ENCODE measurements around the gene GPR119.
A peak's percentile ranks its signal among the peaks of the same experiment; 100 is the strongest.

The GPR119 gene

DNA sequence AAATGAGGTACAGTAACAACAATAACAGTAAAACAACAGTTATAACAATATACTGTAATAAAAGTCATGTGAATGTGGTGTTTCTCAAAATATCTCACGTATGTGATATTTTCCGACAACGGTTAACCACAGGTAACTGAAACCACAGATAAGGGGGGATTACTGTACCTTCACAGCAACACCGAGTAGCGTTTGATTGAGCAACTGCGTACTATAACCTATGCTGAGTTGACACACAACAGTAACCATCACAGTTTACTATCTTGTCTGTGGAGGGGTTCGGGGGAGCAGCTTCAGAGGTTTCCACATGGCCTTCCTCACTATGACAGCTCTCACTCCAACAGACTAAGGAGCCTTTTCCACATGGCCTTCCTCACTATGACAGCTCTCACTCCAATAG is 29.7 kb upstream of the GPR119 start:
- H3K4me3 ChIP-seq (ENCODE audit: control insufficient read depth in 1 of 7, extremely low read depth in 1 of 7, insufficient read depth in 4 of 7, low read depth in 2 of 7, low read length in 6 of 7) = no peak overlapping the region
- no peak overlapping the region for H3K27ac ChIP-seq (ENCODE audit: insufficient read depth in 1 of 2, low read depth in 1 of 2, low read length in 2 of 2, poor library complexity in 1 of 2, severe bottlenecking in 2 of 2)
- 93% methylated on average over 4 of the region's 7 CpGs for WGBS (ENCODE audit: insufficient coverage)
- POLR2A ChIA-PET = no interaction called here
- no peaks in the 10 kb centered on the region for H3K9me3 ChIP-seq (ENCODE audit: control extremely low read depth in 1 of 5, control insufficient read depth in 4 of 5, insufficient read depth in 2 of 5, low read depth in 1 of 5, low read length in 4 of 5)
- H3K36me3 ChIP-seq (ENCODE audit: control insufficient read depth in 4 of 4, insufficient read depth in 4 of 4, low read length in 3 of 4) = peaks cover 0 to 13% (median 4%) of the 10 kb centered on the region in 4 experiments
- no peak for DNase-seq
- no peaks in the 10 kb centered on the region for H3K4me1 ChIP-seq (ENCODE audit: control extremely low read depth in 1 of 4, control insufficient read depth in 4 of 4, insufficient read depth in 4 of 4, low read length in 3 of 4)
- CTCF ChIA-PET = no interaction called here
- H3K27me3 ChIP-seq (replicated peaks in 2 of 5; ENCODE audit: control insufficient read depth in 4 of 5, insufficient read depth in 5 of 5, low read length in 4 of 5) = no peaks in the 10 kb centered on the region

DNA sequence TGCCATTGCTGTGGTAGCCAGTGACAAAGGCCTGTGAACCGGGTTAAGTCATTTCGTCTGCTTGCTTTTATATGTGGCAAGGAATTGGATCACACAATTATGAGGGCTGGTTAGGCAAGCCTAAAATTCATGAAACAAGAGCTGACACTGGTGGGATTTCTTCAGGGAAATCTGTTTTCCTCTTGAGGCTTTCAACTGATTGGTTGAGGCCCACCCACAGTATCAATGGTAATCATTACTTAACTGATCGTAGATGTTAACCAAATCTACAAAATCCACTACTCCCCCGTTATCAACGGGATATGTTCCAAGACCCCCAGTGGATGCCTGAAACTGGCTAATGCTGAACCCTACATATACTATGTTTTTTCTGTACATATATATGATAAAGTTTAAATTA is 29.3 kb upstream of the GPR119 start:
- Histone ChIP-seq H3K4me3 (ENCODE audit: control insufficient read depth in 1 of 7, extremely low read depth in 1 of 7, insufficient read depth in 4 of 7, low read depth in 2 of 7, low read length in 6 of 7) (no peak overlapping the region), H3K27me3 (replicated peaks in 2 of 5; ENCODE audit: control insufficient read depth in 4 of 5, insufficient read depth in 5 of 5, low read length in 4 of 5) (no peaks in the 10 kb centered on the region), H3K27ac (ENCODE audit: insufficient read depth in 1 of 2, low read depth in 1 of 2, low read length in 2 of 2, poor library complexity in 1 of 2, severe bottlenecking in 2 of 2) (no peak overlapping the region), H3K9me3 (ENCODE audit: control extremely low read depth in 1 of 5, control insufficient read depth in 4 of 5, insufficient read depth in 2 of 5, low read depth in 1 of 5, low read length in 4 of 5) (no peaks in the 10 kb centered on the region), H3K4me1 (ENCODE audit: control extremely low read depth in 1 of 4, control insufficient read depth in 4 of 4, insufficient read depth in 4 of 4, low read length in 3 of 4) (no peaks in the 10 kb centered on the region), H3K36me3 (ENCODE audit: control insufficient read depth in 4 of 4, insufficient read depth in 4 of 4, low read length in 3 of 4) (peaks cover 0 to 13% (median 4%) of the 10 kb centered on the region in 4 experiments)
- POLR2A ChIA-PET = no interaction called here
- 100% methylated on average over 3 of the region's 5 CpGs for WGBS (ENCODE audit: insufficient coverage)
- CTCF ChIA-PET = no interaction called here
- no peak for DNase-seq

DNA sequence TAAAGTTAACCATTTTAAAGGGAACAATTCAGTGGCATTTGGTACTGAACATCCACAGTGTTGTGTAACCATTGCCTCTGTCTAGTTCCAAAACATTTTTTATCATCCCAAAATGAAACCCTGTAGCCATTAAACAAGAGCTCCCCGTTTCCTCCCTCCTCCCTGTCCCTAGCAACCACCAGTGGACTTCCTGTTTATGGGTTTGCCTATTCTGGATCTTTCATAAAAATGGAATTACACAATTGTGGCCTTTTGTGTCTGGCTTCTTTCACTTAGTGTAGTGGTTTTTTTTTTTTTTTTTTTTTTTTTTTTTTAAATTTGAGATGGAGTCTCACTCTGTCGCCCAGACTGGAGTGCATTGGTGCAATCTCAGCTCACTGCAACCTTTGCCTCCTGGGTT is 27.9 kb upstream of the GPR119 start:
- ChIA-PET CTCF (no interaction called here), POLR2A (no interaction called here)
- peak in 2 of 3 donors; percentile 10 to 18 for DNase-seq

DNA sequence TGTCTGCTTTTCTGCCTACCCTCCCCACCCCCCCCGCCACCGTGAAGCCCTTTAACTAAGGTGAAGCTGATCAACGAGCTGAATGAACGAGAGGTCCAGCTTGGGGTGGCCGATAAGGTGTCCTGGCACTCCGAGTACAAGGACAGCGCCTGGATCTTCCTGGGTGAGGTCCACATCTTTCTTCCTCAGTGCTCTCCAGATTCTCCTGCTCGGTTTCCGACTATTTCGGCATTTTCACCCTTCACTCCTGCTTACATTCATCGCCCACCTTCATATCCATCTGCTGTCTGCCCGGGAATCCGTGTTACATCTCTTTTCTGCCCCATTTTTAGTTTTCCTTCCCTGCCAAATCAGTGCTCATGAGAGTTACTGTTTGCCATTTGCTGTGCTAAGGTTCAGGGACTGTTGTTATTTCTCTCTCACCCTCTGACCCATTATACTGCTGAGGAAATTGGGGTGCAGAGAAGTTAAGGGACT is 16.8 kb upstream of the GPR119 start:
- DNase-seq = peak in 1 of 3 donors; percentile 5
- CTCF ChIA-PET = no interaction called here
- POLR2A ChIA-PET = interaction anchor here (0.6 kb wide), 1 partner anchor 398 kb away, joined by 3 read pairs; no protein-coding TSS in a partner anchor

More for the DNA sequence above, 27.9 kb upstream of the GPR119 start:
- H3K9me3 ChIP-seq (ENCODE audit: control extremely low read depth in 1 of 5, control insufficient read depth in 4 of 5, insufficient read depth in 2 of 5, low read depth in 1 of 5, low read length in 4 of 5) = no peaks in the 10 kb centered on the region
- no peak overlapping the region for H3K27ac ChIP-seq (ENCODE audit: insufficient read depth in 1 of 2, low read depth in 1 of 2, low read length in 2 of 2, poor library complexity in 1 of 2, severe bottlenecking in 2 of 2)
- no peak overlapping the region for H3K4me3 ChIP-seq (ENCODE audit: control insufficient read depth in 1 of 7, extremely low read depth in 1 of 7, insufficient read depth in 4 of 7, low read depth in 2 of 7, low read length in 6 of 7)
- WGBS (ENCODE audit: insufficient coverage) = no CpG with 5 or more reads among the region's 2 CpGs
- H3K27me3 ChIP-seq (replicated peaks in 2 of 5; ENCODE audit: control insufficient read depth in 4 of 5, insufficient read depth in 5 of 5, low read length in 4 of 5) = no peaks in the 10 kb centered on the region
- H3K4me1 ChIP-seq (ENCODE audit: control extremely low read depth in 1 of 4, control insufficient read depth in 4 of 4, insufficient read depth in 4 of 4, low read length in 3 of 4) = no peaks in the 10 kb centered on the region
- peaks cover 0 to 18% (median 6%) of the 10 kb centered on the region in 4 experiments for H3K36me3 ChIP-seq (ENCODE audit: control insufficient read depth in 4 of 4, insufficient read depth in 4 of 4, low read length in 3 of 4)

DNA sequence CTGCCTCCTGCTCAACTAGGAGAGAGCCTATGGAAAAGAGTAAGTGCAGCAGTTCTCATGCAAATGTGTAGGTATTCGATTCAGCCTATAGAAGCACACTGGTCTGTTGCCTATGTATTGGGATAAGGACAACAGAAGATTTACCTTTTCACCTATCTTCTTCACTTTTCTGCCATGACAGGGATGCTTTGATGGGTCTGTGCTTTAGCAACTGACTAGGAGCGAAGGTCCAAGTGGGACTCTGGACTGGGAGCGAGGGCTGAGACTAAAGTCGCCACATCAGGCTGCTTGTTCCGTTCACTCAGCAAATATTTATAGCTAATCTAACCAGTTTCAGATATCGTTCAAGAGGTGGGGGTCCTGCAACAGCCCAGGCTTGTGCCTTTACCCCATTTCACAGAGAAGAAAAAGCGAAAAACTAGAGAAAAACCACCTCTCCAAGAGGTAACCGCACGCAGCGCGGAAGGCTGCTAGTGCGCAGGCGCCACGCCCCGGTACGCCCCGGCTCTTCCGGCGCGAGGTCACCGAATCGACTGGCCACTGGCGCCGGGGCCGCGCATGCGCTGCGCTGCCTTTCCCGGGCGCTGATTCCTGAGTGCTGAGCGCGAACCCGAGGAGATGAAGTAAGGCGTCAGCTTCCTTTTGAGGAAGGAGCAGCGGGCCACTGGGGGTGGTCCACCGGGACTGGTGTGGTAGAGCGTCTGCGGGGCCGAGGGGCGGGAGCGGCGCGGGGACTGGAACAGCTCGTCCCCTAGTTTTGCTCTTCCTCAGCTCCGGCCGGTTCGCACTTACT is 16.1 kb upstream of the GPR119 start, which contains the start of gene RBMX2:
RBMX2 (plus strand) TSS at position 573 of the 793 bp plus-strand sequence; CDS start at position 619, 46 bp downstream.
- H3K27me3 ChIP-seq (replicated peaks in 2 of 5; ENCODE audit: control insufficient read depth in 4 of 5, insufficient read depth in 5 of 5, low read length in 4 of 5) = peaks cover 0 to 9% (median 2%) of the 10 kb centered on the region in 5 experiments
- H3K27ac ChIP-seq (ENCODE audit: insufficient read depth in 1 of 2, low read depth in 1 of 2, low read length in 2 of 2, poor library complexity in 1 of 2, severe bottlenecking in 2 of 2) = peak within 1 kb of the TSS; percentile 30 to 83
- H3K4me1 ChIP-seq (ENCODE audit: control extremely low read depth in 1 of 4, control insufficient read depth in 4 of 4, insufficient read depth in 4 of 4, low read length in 3 of 4) = peaks cover 0 to 9% (median 4%) of the 10 kb centered on the region in 4 experiments
- peak within 1 kb of the TSS; percentile 60 to 91 (median 82) for H3K4me3 ChIP-seq (ENCODE audit: control insufficient read depth in 1 of 7, extremely low read depth in 1 of 7, insufficient read depth in 4 of 7, low read depth in 2 of 7, low read length in 6 of 7)
- WGBS (ENCODE audit: insufficient coverage) = 23% methylated on average over 34 of the region's 47 CpGs
- CTCF ChIA-PET = interaction anchor here (1.4 kb wide), 1 partner anchor 8 kb away, joined by 3 read pairs; no protein-coding TSS in a partner anchor
- H3K9me3 ChIP-seq (ENCODE audit: control extremely low read depth in 1 of 5, control insufficient read depth in 4 of 5, insufficient read depth in 2 of 5, low read depth in 1 of 5, low read length in 4 of 5) = no peaks in the 10 kb centered on the region
- peaks cover 0 to 8% (median 4%) of the 10 kb centered on the region in 4 experiments for H3K36me3 ChIP-seq (ENCODE audit: control insufficient read depth in 4 of 4, insufficient read depth in 4 of 4, low read length in 3 of 4)
- DNase-seq = peak; percentile 55 to 69 (median 68)
- POLR2A ChIA-PET = no interaction called here

More for the DNA sequence above, 16.8 kb upstream of the GPR119 start:
- H3K4me3 ChIP-seq (ENCODE audit: control insufficient read depth in 1 of 7, extremely low read depth in 1 of 7, insufficient read depth in 4 of 7, low read depth in 2 of 7, low read length in 6 of 7) = peak overlapping the region; percentile 58 to 90 (median 77)
- H3K27ac ChIP-seq (ENCODE audit: insufficient read depth in 1 of 2, low read depth in 1 of 2, low read length in 2 of 2, poor library complexity in 1 of 2, severe bottlenecking in 2 of 2) = peak overlapping the region in 1 of 2 experiments; percentile 83
- WGBS (ENCODE audit: insufficient coverage) = 34% methylated on average over 9 of the region's 13 CpGs
- H3K9me3 ChIP-seq (ENCODE audit: control extremely low read depth in 1 of 5, control insufficient read depth in 4 of 5, insufficient read depth in 2 of 5, low read depth in 1 of 5, low read length in 4 of 5) = no peaks in the 10 kb centered on the region
- H3K36me3 ChIP-seq (ENCODE audit: control insufficient read depth in 4 of 4, insufficient read depth in 4 of 4, low read length in 3 of 4) = peaks cover 0 to 8% (median 4%) of the 10 kb centered on the region in 4 experiments
- peaks cover 0 to 4% (median 2%) of the 10 kb centered on the region in 5 experiments for H3K27me3 ChIP-seq (replicated peaks in 2 of 5; ENCODE audit: control insufficient read depth in 4 of 5, insufficient read depth in 5 of 5, low read length in 4 of 5)
- H3K4me1 ChIP-seq (ENCODE audit: control extremely low read depth in 1 of 4, control insufficient read depth in 4 of 4, insufficient read depth in 4 of 4, low read length in 3 of 4) = peaks cover 0 to 9% (median 4%) of the 10 kb centered on the region in 4 experiments

DNA sequence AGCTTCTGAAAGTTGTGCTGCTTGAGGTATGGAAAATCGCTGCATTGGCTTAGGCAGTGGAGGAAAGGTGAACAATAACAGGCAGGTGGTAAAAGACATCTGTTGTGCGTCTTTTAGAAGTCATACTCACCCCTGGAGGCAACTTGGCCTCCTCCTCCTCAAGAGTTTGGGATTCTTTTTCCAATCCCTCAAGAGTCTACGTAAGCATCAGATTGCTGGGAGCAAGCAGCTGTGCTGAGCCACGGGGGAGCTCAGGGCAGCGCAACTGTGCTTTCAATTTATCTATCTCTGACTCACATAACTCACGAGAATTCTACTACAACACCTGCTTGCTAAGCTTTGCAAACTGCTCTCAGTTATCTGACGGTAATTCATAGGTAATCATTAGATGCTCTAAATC is 9.9 kb upstream of the GPR119 start:
- ChIA-PET POLR2A (no interaction called here), CTCF (no interaction called here)
- no peaks in the 10 kb centered on the region for H3K4me1 ChIP-seq (ENCODE audit: control extremely low read depth in 1 of 4, control insufficient read depth in 4 of 4, insufficient read depth in 4 of 4, low read length in 3 of 4)
- H3K4me3 ChIP-seq (ENCODE audit: control insufficient read depth in 1 of 7, extremely low read depth in 1 of 7, insufficient read depth in 4 of 7, low read depth in 2 of 7, low read length in 6 of 7) = no peak overlapping the region
- no peaks in the 10 kb centered on the region for H3K9me3 ChIP-seq (ENCODE audit: control extremely low read depth in 1 of 5, control insufficient read depth in 4 of 5, insufficient read depth in 2 of 5, low read depth in 1 of 5, low read length in 4 of 5)
- peaks cover 2 to 16% (median 6%) of the 10 kb centered on the region in 5 experiments for H3K27me3 ChIP-seq (replicated peaks in 2 of 5; ENCODE audit: control insufficient read depth in 4 of 5, insufficient read depth in 5 of 5, low read length in 4 of 5)
- H3K36me3 ChIP-seq (ENCODE audit: control insufficient read depth in 4 of 4, insufficient read depth in 4 of 4, low read length in 3 of 4) = no peaks in the 10 kb centered on the region
- no peak overlapping the region for H3K27ac ChIP-seq (ENCODE audit: insufficient read depth in 1 of 2, low read depth in 1 of 2, low read length in 2 of 2, poor library complexity in 1 of 2, severe bottlenecking in 2 of 2)
- no peak for DNase-seq
- WGBS (ENCODE audit: insufficient coverage) = 83% methylated on average over 7 of the region's 7 CpGs
